Erythroblast (primary cell): ENCODE results near the gene CETN2.

Experiments
- GATA1 ChIP-seq: IDR thresholded peaks from 2 replicates; pipeline ENCODE4 v1.6.1; 2011; ENCODE audit warnings: low read depth, mild to moderate bottlenecking, control low read depth, low read length, moderate library complexity
- POLR2A ChIP-seq: IDR thresholded peaks from 2 replicates; pipeline ENCODE4 v1.6.1; 2011; ENCODE audit warnings: mild to moderate bottlenecking, low read length

DNA sequence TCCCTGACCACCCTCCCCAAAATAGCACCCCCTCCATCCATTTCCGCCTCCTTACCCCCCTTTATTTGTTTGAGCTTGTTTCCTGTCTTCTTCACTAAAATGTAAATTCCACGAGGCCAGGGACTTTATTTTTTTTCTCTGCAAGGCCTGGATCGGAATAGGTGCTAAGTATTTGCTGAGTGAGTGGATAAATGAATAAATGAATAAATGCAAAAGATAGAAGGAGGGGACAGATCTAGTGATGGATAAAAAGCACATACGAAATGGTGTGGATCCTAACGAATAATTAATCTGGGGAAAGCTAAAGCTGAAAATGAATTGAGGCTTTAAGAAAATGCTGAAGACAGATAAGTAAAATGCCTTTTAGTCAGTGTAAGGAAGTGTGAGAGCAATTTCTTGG, 12.2 kb downstream of the CETN2 start:
- TF ChIP-seq POLR2A, result no peak
- TF ChIP-seq GATA1, result no peak
